Thyroid gland (tissue), 4 donors: ENCODE measurements around the gene MAP3K1.

Experiments used
- POLR2A ChIP-seq, 2 donors: fragments of 450-650 bp; IDR thresholded peaks; one replicate each; pipeline ENCODE4 v1.6.1; 2017; ENCODE audit warnings: antibody characterized with exemption in 2 of 2, mild to moderate bottlenecking in 2 of 2, moderate library complexity in 1 of 2
- TF ChIP-seq, protein P1 (sequence below), 6 experiments: fragments of 200-600 bp in 3 of 6; fragments of 450-650 bp in 3 of 6; sonication (generic) in 3 of 6; IDR thresholded peaks; one replicate each; pipeline ENCODE4 v1.5.1; 2016 to 2019; ENCODE audit warnings: antibody characterized with exemption in 6 of 6, mild to moderate bottlenecking in 2 of 6, inconsistent platforms in 1 of 6, moderate library complexity in 1 of 6

DNA sequence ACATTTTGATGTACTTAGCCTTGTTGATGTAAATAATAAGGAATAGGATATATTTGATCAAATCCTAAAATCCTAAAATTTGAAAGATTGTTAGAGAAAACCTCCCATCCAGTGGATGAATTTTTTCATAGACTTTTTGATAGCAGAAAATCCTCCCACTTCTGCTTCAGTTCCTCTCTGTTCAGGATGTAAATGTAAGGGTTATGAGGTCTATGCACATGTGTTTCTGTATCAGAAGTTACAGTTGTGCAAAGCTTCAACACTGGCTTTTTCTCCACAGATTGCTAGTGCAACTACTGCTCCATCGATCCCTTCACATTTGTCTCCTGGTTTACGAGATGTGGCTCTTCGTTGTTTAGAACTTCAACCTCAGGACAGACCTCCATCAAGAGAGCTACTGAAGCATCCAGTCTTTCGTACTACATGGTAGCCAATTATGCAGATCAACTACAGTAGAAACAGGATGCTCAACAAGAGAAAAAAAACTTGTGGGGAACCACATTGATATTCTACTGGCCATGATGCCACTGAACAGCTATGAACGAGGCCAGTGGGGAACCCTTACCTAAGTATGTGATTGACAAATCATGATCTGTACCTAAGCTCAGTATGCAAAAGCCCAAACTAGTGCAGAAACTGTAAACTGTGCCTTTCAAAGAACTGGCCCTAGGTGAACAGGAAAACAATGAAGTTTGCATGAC is 78.1 kb downstream of the MAP3K1 start:
- TF ChIP-seq, protein P1, sequence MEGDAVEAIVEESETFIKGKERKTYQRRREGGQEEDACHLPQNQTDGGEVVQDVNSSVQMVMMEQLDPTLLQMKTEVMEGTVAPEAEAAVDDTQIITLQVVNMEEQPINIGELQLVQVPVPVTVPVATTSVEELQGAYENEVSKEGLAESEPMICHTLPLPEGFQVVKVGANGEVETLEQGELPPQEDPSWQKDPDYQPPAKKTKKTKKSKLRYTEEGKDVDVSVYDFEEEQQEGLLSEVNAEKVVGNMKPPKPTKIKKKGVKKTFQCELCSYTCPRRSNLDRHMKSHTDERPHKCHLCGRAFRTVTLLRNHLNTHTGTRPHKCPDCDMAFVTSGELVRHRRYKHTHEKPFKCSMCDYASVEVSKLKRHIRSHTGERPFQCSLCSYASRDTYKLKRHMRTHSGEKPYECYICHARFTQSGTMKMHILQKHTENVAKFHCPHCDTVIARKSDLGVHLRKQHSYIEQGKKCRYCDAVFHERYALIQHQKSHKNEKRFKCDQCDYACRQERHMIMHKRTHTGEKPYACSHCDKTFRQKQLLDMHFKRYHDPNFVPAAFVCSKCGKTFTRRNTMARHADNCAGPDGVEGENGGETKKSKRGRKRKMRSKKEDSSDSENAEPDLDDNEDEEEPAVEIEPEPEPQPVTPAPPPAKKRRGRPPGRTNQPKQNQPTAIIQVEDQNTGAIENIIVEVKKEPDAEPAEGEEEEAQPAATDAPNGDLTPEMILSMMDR (IDR thresholded peaks at IDR 0.05): no peak
- TF ChIP-seq POLR2A (IDR thresholded peaks at IDR 0.05): no peak
